Inflammatory macrophage treated with lipopolysaccharide for 4 hours (primary cell): ENCODE measurements around the gene RPTN.

Experiments used
- DNase-seq: peaks from one replicate; pipeline ENCODE4 v3.0.0-alpha.2; 2020

RPTN gene, protein sequence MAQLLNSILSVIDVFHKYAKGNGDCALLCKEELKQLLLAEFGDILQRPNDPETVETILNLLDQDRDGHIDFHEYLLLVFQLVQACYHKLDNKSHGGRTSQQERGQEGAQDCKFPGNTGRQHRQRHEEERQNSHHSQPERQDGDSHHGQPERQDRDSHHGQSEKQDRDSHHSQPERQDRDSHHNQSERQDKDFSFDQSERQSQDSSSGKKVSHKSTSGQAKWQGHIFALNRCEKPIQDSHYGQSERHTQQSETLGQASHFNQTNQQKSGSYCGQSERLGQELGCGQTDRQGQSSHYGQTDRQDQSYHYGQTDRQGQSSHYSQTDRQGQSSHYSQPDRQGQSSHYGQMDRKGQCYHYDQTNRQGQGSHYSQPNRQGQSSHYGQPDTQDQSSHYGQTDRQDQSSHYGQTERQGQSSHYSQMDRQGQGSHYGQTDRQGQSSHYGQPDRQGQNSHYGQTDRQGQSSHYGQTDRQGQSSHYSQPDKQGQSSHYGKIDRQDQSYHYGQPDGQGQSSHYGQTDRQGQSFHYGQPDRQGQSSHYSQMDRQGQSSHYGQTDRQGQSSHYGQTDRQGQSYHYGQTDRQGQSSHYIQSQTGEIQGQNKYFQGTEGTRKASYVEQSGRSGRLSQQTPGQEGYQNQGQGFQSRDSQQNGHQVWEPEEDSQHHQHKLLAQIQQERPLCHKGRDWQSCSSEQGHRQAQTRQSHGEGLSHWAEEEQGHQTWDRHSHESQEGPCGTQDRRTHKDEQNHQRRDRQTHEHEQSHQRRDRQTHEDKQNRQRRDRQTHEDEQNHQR

DNA sequence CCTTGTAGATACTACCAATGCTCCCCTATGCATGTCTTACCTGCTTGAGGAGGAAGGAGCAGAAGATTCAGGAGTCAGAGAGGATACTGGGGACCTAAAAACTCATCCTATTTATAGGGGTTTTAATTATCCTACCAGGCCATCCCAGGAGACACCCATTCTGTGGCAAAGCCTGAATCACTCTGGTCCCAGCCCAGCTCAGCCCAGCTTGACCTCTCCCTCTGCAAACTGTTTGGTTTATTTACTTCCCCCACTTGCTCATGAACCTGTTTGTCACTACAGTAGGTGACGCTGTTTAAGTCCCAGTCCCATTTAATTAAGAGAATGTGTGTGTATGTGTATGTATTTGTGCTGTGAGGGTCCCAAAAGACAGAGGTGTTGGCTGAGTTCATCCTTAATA is at the start of gene RPTN:
Gene RPTN (minus strand): TSS at position 85 of the 400 bp plus-strand sequence. CDS start 1,339 bp downstream, outside the sequence.
- DNase-seq: no peak

DNA sequence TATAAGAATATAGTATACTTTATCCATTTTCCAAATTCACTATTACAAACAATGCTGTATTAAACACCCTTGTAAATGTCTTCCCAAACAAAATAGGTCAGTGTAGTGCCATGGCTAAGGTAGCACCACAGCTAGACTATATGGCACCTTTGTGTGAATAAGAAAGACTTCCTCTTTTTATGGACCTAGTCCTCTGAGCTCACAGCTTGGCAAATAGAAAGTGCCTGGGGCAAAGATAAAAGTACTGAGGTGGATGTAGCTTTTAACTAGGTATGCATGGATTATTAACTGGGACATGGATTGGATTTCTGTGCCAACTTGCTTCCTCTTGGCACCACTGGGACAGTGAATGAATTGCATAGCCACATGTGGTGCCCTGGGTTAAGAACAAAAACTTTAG is 40.0 kb upstream of the RPTN start:
- DNase-seq: no peak

DNA sequence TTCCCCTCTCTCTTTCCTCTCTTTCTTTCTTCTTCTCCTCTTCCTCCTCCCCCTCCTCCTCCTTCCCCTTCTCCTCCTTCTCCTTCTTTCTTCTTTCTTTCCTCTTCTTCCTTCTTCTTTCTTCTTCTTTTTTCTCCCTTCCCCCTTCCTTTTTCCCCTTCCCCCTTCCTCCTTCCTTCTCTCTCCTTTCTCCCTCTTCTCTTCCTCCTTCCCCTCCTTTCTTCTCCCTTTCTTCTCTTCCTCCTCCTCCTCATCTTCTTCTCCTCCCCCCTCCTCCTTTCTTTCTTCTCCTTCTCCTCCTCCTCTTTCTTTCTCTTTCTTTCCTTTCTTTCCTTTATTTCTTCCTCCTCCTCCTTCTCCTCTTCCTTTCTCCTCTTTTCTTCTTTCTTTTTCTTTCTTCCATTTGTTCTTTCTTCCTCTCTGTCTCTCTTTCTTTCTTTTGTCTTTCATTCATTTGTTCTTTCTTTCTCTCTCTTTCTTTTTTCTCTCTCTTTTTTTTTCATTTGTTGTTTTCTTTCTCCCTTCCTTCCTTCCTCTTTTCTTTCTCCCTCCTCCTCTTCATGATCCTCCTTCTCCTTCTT is 38.4 kb upstream of the RPTN start:
- no peak for DNase-seq

DNA sequence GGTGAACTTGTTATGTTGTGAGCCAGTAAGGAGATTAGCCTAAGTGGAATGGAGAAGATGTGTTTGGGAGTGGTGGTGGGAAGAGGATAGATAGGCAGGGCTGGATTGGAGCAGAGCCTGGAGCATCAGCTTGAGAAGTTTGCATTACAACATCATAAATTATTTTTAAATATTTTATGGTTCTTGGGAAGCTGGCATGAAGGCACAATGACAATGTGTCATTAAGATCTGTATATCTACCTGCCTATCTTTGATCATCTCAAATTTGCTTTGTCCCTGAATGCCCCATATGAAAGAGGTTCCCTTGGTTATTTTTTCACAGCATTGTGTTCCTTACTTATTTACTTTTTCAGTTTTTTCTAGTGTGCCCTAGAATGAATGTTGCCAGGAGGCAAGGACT is 32.7 kb upstream of the RPTN start:
- DNase-seq: no peak

DNA sequence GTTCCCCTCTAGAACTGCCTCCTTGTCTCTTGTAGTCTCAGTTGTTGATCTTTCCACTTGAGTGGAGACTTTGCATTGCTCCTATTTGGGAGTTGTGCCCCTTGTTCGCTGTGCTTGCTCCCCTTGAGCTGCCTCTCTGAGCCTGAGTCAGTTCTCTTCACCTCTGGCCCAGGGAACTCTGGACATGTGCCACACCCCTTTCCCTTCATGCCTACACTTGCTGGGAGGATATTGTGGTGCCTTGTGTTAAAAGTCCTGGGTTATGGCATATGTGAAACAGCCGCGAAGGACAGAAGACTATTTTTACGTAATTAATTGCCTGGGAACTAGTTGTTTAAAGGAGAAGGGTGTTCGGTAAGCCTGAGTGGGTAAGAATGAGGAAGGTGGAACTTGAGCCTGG is 32.2 kb upstream of the RPTN start:
- no peak for DNase-seq

DNA sequence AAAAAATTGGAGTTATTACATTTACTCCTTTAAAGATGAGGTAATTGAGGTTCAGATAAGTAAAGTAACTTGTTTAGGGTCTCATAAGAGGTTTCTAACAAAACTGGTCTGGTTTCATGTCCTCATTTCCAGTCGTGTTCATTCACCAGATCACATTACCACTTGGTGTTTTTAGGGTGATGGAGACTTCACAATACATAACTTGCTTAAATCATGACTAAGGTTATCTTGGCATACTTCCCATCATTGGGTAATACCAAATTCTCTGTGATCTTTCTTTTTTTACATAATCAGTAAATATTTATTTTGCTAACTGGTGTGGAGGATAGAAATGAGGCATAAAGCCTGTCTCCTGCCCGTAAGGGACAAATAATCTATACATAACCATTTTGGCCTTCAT is 31.6 kb upstream of the RPTN start:
- peak; percentile 35 for DNase-seq

DNA sequence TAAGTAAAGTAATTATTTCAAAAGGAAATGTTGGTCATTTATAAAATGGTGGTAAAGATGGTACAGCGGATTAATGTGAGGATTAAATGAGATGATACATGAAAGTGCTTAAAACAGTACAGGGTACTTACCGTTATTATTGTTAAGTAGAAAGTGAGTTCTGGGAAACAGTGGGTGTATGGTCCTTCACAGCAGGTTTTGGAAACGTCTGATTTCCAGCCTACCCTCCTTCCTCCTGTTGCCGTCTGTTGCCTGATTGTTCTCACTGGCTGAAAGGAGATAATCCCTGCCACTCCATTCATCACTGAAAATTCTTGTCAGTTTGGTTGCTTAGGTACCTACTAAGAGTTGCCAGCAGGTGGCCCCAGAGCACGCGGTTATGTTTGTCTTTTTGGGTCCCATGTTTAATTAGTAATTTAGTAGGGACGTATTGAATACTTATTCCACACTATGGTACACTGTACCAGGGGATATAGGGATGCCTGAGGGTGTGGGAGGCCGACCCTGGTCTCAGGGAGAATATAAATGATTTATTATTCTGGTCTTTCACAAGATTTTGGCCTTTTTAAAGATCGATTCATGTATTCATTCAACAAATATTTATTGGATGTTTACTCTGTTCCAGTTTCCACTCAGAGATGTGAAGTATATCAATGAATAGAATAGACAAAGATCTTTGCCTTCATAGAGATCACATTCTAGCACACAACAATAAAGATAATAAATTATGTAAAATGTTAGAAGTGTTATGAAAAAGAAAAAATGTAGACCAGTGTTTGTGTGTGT is 30.8 kb upstream of the RPTN start:
- DNase-seq: peak; percentile 74

DNA sequence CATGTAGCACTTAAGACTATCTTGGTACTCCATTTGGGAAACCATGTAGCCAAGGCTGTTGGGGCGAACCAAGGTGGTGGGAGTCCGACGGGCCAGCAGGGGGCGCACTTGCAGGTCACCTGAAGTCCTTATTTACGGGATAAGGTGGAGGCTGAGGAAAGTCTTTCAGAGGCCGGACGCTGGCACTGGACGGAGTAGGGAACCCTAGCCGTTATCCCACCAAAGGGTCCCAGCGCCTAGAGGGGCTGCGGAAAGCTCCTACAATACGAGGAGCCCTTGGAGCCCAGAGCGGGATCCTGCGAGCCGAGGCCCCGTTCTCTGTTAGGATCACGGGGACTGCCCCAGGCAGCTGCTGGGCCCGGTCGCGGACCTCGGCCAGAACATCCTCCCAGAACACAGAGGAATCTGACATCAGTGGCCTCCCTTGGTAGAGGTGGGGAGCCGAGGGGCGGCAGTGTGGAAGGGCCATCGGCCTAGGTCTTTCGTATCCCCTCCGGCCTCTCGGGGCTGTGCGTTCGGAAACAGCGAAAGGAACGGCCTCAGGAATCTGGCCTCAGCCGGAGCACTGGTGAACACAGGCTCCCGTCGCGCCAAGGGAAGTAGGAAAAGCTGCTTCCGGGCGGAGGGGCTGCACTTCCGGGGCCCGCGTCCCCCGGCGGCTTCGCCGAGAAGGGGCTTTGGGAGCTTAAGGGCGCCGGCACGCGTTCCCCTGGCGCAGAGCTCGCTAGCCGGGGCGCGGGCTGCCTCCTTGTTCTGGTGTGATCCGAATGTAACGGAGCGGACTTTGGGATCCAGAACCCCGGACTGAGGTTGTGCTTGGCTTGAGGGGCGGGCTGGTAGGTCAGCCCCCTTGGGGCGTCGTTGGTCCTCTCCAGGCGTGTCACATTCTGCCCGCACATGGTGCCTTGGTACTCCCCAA is 29.9 kb upstream of the RPTN start:
- peak; percentile 70 for DNase-seq

DNA sequence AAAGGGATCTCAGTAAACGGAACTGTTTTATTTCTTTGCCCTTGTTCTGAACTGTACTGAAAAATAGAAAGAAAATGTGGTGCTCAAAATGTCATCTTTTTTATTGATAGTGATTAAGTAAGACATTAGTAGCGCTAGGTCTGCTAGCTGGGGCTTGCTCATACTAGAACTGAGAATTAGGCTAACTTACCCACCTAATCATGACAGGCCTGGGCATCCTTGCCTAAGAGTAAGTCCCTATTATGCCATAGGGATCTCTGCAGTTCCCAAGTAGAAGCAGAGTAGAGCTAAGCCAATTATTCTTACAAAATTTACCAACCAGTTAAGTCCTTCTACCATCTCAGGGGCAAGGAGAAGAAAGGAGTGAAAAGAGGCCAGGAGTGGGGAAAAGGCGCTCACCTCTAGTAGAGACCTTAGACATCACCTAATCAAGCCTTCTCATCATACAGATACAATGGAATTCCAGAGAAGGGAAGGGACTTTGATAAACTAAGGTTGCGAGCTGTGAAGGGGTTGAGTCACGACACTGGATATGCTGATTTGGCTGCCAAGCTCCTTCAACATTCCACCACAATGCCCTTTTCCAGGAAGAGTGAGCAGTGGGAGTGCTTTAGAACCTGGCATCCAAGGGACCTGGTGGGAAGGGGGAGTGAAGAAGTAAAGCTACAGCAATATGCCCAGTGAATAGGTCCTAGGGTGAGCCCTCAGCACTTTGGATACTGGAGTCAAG is 27.7 kb upstream of the RPTN start:
- DNase-seq: no peak

DNA sequence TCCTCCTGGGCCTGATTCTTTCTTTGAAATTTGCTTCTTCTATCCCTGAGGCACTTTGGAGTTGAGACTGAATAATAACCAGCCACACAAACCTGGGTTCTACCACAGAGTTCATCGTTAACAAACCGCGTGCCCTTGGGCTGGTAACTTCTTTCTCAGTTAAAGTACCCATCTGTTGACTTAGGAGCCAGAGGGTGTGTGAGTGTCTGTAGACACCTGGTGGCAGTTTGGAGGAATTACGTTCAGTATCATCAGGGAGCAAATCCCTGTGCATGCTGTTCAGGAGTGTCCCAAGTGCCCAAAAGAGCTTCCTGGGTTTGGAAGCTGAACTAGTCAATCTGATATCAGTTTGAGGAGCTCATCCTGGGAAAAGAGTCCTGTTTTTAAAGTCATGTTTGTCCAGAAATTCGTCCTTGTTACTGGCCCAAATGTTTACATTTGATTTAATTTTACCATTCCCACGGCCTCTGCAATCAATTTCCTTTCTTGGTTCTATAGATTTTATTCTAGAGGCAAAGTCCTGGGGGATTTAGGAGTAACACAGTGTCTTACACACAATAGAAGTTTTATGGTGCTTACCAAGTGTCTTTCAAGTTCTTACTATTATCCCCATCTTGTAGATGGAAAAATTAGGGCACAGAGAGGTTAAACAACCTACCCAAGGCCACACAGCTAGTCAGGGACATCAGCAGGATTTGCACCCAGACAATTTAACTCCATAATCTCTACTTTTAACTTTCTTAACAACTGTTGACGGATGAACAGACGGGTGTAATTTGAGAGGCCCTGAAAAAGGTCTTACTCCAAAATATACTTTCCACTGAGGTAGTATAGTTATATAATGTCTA is 26.7 kb upstream of the RPTN start:
- DNase-seq: peak; percentile 55

DNA sequence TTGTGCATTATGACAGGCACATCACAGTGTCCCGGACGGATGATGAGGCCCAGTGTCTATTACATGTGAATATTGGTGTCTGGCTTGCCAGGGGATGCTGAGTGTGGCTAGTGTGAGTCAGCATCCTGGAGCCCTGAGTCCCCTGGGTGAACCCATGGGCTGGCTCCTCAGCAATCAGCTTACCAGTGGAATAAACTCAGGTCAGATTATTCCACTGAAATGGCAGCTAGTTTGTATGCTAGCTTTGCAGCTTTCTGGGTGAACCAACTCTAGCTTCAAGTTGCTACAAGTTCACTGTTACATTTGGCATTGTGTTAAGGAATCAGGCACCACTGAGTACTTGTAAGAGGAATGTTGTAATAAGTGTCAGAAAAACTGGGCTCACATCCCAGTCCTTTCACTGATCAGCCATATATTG is 23.9 kb upstream of the RPTN start:
- DNase-seq: no peak

DNA sequence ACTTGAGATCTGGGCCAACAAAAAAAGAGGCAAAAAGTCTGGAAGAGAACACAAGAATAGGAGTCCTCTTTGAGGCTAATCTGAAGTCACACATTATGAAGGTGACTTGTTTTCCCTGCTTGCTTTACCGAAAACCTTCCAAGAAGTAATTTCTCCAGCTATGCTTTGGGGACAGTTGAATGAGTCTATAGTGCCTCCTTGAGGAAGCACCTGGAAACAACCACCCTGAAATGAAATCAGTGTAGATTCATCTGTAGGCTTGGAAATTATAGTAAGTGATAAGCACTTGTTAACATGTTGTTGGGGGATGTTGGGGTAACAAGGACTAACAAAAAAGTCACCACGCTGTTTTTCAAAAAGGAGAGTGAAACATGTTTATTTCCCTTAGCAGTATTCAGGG is 23.4 kb upstream of the RPTN start:
- peak; percentile 49 for DNase-seq

DNA sequence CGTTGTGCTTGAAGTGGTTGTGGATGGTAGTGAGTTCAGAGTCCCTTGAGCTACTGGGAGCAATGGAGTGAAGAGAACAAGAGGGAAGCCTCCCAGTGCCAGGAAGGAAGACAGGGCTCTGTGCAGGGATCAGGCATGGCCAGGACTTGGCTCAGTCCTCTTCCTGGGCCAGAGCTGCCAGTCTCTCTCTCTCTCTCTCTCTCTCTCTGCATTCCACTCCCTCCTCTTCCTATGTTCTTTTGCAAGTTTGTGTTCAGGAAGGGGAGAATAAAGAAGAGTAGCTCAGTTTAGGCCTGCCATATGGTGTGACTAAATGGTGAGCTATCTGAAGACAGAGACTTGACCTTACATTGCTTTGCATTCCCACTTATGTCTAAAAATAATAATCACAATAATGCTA is 20.5 kb upstream of the RPTN start:
- DNase-seq: no peak

DNA sequence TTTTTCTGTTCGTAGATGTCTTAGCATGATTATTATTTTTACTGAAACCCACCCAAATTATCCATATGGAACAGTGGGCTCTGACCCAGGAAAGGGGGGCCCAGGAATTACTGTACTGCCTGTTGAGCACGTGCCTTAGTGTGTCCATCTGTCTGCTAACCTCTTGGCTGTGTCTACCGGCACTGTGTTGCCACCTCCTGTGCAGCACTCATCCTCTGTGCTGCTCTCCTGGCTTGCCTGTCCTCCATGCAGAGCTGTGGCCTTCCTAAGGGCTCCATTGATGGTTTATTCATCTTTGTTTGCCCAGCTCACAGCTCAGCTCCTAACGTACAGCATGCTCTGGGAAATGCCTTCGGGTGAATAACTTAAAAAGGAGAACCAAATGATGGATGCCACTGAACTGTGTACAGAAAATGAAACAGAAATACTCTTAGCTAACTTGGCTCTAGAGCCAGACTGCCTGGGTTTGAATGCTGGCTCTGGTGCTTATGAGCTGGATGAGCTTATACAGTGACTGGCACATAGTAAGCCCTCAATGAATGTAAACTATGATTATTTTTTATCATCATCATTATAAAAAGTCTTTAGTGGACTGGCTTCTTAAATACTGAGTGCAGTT is 11.4 kb upstream of the RPTN start:
- peak; percentile 74 for DNase-seq

DNA sequence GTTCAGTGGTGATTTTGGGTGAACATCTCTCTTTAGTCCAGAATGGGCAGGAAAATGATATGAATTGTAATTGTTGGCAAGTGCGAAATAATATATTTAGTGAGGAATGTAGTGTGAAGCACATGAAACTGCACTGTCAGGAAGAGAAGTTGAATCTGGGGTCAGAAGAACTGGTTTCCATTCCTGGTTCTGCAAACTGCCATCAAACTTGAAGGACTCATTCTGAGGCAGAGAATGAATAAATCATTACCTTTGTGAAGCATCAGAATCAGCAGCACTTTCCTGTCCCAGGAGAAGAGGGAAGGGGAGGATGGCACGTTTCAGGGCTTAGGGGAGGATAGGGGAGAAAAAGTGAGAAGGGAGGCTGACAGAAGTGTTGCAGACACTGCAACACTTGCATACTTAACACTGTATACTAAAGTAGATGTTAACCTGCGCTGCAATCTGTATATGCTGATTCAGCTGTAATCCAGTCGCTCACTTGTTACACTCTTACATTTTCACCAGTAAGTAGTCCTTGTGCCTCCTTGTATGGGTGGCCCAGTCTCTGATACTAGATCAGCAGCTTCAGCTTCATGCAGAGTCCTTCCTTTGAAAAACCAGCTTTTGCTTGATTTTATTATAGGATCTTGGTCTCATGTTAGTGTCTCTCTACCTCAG is 10.5 kb upstream of the RPTN start:
- DNase-seq: peak; percentile 53

DNA sequence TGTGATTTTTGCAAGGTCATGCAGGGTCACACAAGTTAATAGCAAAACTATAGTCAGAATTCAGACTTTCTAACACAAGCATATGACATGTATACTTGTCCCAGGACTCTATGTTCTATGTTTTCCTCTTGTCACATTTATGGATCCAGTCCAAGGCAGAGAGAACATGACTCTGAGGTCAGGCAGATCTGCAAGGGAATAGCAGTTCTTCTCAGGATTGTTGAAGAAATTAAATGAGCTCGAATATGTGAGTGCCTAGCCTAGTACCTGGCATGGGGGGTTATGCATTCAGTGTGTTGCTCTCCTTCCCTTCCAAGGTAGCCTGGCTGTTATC is 9.5 kb upstream of the RPTN start:
- DNase-seq: no peak

DNA sequence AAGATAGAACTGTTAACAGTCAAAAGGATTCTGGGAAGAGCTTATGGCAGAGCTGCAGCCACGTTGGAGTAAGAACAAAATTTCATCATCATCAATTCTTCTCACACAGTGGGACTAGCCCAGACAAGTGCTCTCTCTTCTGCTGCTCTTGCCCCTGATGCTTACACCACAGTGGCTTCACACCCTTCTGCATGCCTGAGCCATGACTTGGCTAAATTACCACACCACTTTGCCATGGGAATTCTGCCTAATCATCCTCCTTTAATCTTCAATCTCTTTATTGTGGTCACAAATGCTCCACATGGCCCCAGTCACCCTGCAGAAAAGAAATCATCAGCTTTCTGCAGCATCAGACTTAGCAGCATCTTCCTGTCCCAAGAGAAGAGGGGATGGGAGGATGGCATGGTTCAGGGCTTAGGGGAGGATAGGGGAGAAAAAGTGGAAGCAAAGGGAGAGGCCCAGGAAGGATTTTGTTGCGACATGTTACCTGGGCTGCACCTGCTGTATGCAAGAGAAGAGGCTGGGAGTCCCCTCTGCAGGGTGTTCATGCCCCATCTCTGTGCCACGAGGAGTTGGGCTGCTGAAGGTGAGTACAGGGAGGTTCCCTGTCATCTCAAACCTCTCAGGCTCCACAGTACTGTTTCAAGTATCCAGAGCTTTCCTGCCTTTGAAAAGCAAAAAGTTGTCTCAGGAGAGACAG is 9.0 kb upstream of the RPTN start:
- no peak for DNase-seq

DNA sequence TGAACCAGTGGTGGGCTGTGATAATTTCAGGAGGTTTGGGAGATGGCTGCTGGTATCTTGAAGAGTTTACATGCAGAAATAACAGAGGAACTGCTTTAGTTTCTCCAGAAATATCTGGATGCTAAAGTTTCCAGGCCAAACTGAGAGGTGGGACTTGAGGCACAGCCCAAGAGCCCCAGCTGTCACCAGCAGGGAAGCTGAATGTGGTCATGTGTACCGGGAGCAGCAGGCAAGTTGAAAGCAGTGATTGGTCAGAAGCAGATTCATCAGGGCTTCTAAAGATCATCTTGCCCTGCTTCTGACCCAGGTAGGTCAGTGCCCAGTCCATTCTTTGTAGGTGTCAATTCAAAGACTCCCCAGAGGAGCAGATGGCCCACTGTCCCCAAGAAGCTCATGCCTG is 7.9 kb upstream of the RPTN start:
- DNase-seq: no peak
